Chondrocyte (in vitro differentiated cells): ENCODE measurements around the gene ANKRD36. TPM values are rescaled to one million over a fixed set of nuclear protein-coding genes. Genes with fewer than 3 reads are reported as not detected.
A peak's percentile ranks its signal among the peaks of the same experiment; 100 is the strongest.
"Not testable (repeated sequence)": the region's sequence is repeated elsewhere in the genome, so short reads cannot be mapped to it uniquely, and the experiment has no call there.

Experiments used
- DNase-seq: peaks from one replicate; pipeline ENCODE4 v3.0.0; 2021; ENCODE audit warnings: mixed read lengths, low spot score
- H3K27ac Mint-ChIP-seq: one replicate; pipeline ENCODE4 v1.8.0; 2021; ENCODE audit warnings: mild to moderate bottlenecking, moderate library complexity, mixed read lengths; ENCODE audit not compliant: unreplicated experiment
- H3K27me3 Mint-ChIP-seq: 2 replicates; pipeline ENCODE4 v1.8.0; 2021; ENCODE audit warnings: low read depth, mixed read lengths
- H3K36me3 Mint-ChIP-seq: 2 replicates; pipeline ENCODE4 v1.8.0; 2021; ENCODE audit warnings: low read depth, mixed read lengths
- H3K4me1 Mint-ChIP-seq: 2 replicates; pipeline ENCODE4 v1.8.0; 2021; ENCODE audit warnings: low read depth, mild to moderate bottlenecking, mixed read lengths
- H3K4me3 Mint-ChIP-seq: one replicate; pipeline ENCODE4 v1.8.0; 2021; ENCODE audit warnings: mild to moderate bottlenecking, moderate library complexity, mixed read lengths; ENCODE audit not compliant: unreplicated experiment
- H3K9me3 Mint-ChIP-seq: 2 replicates; pipeline ENCODE4 v1.8.0; 2021; ENCODE audit warnings: low read depth, mixed read lengths
- total RNA-seq: library from RNA; stranded (reverse); gene quantifications from 3 replicates; pipeline ENCODE4 v1.2.1, GENCODE V29; 2021
- TF ChIP-seq, protein P1 (sequence below): fragments of 200-600 bp; sonication (generic); IDR thresholded peaks from 2 replicates; pipeline ENCODE4 v1.5.0; 2021; ENCODE audit warnings: antibody characterized with exemption, mild to moderate bottlenecking, moderate library complexity

The ANKRD36 gene
- total RNA-seq, 1 donor from 2014 or later, result 20.6 TPM

DNA sequence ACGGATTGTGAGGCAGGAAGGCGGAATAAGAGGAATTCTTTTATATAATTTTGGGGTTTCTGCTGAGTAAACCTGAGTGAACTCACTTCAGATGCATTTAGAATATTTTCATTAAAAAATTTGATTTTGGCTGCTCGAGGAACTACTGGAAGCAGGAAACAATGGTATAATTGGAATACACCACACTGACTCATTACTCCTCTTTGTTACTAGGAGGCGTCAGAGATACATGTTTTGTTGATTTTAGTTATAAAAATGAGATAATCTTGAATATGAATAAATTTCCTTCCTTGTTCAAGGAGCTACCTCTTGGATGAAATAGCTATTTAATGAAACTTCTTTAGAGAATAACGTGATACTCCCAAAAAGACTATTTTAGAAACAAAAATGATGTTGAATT, 97.4 kb downstream of the ANKRD36 start:
- Mint-ChIP-seq H3K4me1 (peaks cover 3% of the 10 kb centered on the region), H3K4me3 (no peak overlapping the region), H3K9me3 (no peaks in the 10 kb centered on the region), H3K27ac (no peak overlapping the region), H3K36me3 (peaks cover 33% of the 10 kb centered on the region), H3K27me3 (no peaks in the 10 kb centered on the region)
- TF ChIP-seq, protein P1, sequence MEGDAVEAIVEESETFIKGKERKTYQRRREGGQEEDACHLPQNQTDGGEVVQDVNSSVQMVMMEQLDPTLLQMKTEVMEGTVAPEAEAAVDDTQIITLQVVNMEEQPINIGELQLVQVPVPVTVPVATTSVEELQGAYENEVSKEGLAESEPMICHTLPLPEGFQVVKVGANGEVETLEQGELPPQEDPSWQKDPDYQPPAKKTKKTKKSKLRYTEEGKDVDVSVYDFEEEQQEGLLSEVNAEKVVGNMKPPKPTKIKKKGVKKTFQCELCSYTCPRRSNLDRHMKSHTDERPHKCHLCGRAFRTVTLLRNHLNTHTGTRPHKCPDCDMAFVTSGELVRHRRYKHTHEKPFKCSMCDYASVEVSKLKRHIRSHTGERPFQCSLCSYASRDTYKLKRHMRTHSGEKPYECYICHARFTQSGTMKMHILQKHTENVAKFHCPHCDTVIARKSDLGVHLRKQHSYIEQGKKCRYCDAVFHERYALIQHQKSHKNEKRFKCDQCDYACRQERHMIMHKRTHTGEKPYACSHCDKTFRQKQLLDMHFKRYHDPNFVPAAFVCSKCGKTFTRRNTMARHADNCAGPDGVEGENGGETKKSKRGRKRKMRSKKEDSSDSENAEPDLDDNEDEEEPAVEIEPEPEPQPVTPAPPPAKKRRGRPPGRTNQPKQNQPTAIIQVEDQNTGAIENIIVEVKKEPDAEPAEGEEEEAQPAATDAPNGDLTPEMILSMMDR, result no peak
- no peak for DNase-seq

DNA sequence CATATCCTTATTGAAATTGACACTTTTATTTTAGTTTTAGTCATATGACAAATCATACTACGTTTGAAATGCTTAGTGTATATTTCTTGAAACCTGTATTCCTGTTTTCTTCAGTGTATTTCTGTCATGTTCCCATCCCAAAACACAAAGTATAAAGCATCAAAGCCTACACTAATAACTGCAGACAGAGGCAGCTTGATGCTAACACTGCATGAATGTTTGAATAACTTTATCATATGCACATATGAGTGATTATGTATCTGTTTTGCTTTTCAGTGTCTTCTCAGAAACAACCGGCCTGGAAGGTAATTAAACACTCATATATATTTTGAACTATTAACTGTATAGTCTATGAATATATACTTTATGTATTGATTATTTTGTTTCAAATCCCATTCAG, 102.1 kb downstream of the ANKRD36 start:
- not testable (repeated sequence) for H3K27me3 Mint-ChIP-seq, DNase-seq, H3K9me3 Mint-ChIP-seq, H3K4me1 Mint-ChIP-seq, H3K27ac Mint-ChIP-seq, H3K4me3 Mint-ChIP-seq
- H3K36me3 Mint-ChIP-seq, result peaks cover 16% of the 10 kb centered on the region

DNA sequence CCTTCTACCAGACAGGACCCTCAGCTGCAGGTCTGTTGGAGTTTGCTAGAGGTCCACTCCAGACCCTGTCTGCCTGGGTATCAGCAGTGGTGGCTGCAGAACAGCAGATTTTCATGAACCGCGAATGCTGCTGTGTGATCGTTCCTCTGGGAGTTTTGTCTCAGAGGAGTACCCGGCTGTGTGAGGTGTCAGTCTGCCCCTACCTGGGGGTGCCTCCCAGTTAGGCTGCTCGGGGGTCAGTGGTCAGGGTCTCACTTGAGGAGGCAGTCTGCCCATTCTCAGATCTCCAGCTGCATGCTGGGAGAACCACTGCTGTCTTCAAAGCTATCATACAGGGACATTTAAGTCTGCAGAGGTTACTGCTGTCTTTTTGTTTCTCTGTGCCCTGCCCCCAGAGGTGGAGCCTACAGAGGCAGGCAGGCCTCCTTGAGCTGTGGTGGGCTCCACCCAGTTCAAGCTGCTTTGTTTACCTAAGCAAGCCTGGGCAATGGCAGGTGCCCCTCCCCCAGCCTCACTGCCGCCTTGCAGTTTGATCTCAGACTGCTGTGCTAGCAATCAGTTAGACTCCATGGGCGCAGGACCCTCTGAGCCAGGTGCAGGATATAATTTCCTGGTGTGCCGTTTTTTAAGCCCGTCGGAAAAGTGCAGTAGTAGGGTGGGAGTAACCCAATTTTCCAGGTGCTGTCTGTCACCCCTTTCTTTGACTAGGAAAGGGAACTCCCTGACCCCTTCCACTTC, 118.1 kb downstream of the ANKRD36 start:
- not testable (repeated sequence) for H3K4me1 Mint-ChIP-seq, DNase-seq, H3K4me3 Mint-ChIP-seq, H3K27ac Mint-ChIP-seq, H3K27me3 Mint-ChIP-seq, H3K36me3 Mint-ChIP-seq, H3K9me3 Mint-ChIP-seq

DNA sequence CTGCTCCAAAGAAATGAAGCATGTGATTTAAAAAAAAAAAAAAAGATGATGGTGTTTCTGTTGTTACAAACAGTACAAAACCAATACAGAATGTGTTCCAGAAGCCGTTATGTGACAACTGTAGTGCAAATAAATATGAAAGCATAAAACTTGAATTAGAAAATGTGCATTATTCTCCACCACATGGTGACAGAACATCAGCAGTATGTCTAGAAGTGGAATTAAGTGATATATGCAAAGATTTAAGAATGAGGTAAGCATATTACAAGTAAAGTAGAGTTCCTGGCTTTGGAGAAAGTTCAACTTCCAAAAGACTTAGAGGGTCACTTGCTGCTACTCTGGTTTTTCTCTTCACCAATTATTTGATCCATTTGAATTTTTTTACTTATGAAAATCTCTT, 120.0 kb downstream of the ANKRD36 start:
- H3K27ac Mint-ChIP-seq, DNase-seq, H3K9me3 Mint-ChIP-seq, H3K36me3 Mint-ChIP-seq, H3K4me3 Mint-ChIP-seq, H3K4me1 Mint-ChIP-seq, H3K27me3 Mint-ChIP-seq: not testable (repeated sequence)

DNA sequence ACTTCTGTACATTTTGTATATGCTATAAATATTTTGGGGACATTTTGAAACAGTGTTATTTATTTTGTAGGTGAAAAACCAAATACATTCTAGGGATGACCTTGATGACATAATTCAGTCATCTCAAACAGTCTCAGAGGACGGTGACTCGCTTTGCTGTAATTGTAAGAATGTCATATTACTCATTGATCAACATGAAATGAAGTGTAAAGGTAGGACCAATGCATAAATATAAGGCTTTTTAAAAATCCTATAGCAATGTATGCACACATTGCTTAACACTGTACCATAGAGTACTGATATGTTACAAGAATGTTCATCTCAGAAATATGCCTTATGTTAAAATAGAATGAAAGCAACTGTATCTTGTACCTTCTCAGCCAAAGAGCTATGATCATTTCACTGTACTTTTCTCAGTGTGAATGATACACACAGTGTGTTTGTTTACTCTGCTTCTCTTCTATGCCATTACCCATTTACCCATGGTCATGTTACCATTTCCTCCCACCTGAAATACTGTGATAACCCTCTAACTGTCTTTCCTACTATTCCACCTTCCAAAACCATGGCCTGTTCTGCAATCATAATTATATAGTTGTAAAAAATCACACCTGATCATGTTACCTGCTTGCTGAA, 120.8 kb downstream of the ANKRD36 start:
- not testable (repeated sequence) for H3K27ac Mint-ChIP-seq, H3K4me1 Mint-ChIP-seq, H3K36me3 Mint-ChIP-seq, H3K4me3 Mint-ChIP-seq, DNase-seq, H3K9me3 Mint-ChIP-seq, H3K27me3 Mint-ChIP-seq

DNA sequence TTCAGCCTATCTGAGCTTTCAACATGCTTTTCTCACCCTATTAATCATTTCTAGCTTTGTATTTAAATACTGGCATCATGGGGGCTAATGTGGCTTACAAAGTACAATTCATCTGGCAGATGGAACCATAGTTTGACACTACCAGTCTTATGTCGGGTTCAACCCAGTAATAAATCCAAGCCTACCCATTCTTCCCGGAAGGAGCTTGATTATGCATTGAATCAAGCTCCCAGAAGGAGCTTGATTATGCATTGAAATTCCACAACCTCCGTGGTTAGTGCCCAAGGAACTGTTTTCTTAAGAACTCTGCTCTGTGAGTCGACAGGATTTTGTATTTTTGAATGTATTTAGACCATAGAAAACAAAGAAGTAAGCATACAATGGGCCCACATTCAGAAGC, 148.2 kb downstream of the ANKRD36 start:
- DNase-seq, result not testable (repeated sequence)

DNA sequence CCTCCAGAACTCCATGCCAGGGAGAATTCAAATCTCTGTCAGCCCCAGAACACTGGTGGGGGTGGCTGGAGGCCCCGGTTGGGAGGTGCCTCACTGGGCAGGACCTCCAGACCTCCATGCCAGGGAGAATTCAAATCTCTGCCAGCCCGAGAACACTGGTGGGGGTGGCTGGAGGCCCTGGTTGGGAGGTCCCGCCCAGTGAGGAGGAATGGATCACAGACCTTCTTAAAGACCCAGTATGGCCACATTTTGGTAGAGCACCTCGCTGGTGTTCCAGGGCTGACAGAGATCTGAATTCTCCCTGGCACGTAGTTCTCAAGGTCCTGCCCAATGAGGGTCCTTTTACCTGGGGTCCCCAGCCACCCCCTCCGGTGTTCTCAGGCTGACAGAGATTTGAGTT, 153.5 kb downstream of the ANKRD36 start:
- not testable (repeated sequence) for H3K4me3 Mint-ChIP-seq, H3K9me3 Mint-ChIP-seq, DNase-seq, H3K27ac Mint-ChIP-seq, H3K27me3 Mint-ChIP-seq, H3K4me1 Mint-ChIP-seq, H3K36me3 Mint-ChIP-seq

More for the DNA sequence above, 148.2 kb downstream of the ANKRD36 start:
- not testable (repeated sequence) for H3K4me3 Mint-ChIP-seq, H3K27ac Mint-ChIP-seq, H3K36me3 Mint-ChIP-seq, H3K4me1 Mint-ChIP-seq, H3K27me3 Mint-ChIP-seq, H3K9me3 Mint-ChIP-seq

DNA sequence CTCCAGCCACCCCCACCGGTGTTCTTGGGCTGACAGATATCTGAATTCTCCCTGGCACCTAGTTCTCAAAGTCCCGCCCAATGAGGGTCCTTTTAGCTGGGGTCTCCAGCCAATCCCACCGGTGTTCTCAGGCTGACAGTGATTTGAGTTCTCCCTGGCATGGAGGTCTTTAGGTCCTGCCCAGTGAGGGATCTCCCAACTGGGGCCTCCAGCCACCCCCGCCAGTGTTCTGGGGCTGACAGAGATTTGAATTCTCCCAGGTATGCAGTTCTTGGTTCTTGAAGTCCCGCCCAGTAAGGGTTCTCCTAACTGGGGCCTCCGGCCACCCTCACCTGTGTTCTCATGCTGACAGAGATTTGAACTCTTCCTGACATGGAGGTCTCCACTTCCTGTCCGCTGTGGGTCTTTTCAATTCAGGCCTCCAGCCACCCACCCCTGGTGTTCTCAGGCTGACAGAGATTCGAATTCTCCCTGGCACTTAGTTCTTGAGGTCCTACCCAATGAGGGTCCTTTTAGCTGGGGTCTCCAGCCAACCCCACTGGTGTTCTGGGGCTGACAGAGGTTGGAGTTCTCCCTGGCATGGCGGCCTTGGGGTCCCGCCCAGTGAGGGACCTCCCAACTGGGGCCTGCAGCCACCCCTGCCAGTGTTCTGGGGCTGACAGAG, 154.6 kb downstream of the ANKRD36 start:
- H3K9me3 Mint-ChIP-seq, result peaks cover 5% of the 10 kb centered on the region
- peak; percentile 87 for DNase-seq
- no peaks in the 10 kb centered on the region for H3K27me3 Mint-ChIP-seq
- TF ChIP-seq, protein P1, result no peak
- H3K36me3 Mint-ChIP-seq, result peaks cover 6% of the 10 kb centered on the region
- no peak overlapping the region for H3K27ac Mint-ChIP-seq
- H3K4me3 Mint-ChIP-seq, result no peak overlapping the region
- no peaks in the 10 kb centered on the region for H3K4me1 Mint-ChIP-seq

DNA sequence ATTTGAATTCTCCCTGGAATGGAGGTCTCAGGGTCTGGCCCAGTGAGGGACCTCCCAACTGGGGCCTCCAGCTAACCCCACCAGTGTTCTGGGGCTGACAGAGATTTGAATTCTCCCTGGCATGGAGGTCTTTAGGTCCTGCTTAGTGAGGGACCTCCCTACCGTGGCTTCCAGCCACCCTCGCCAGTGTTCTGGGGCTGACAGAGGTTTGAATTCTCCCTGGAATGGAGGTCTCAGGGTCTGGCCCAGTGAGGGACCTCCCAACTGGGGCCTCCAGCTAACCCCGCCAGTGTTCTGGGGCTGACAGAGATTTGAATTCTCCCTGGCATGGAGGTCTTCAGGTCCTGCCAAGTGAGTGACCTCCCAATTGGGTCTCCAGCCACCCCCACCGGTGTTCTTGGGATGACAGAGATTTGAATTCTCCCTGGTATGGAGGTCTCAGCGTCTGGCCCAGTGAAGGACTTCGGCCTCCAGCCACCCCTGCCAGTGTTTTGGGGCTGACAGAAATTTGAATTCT, 155.2 kb downstream of the ANKRD36 start:
- H3K27ac Mint-ChIP-seq, H3K4me3 Mint-ChIP-seq, H3K4me1 Mint-ChIP-seq, H3K27me3 Mint-ChIP-seq, H3K9me3 Mint-ChIP-seq, H3K36me3 Mint-ChIP-seq: not testable (repeated sequence)
- peak; percentile 68 for DNase-seq

DNA sequence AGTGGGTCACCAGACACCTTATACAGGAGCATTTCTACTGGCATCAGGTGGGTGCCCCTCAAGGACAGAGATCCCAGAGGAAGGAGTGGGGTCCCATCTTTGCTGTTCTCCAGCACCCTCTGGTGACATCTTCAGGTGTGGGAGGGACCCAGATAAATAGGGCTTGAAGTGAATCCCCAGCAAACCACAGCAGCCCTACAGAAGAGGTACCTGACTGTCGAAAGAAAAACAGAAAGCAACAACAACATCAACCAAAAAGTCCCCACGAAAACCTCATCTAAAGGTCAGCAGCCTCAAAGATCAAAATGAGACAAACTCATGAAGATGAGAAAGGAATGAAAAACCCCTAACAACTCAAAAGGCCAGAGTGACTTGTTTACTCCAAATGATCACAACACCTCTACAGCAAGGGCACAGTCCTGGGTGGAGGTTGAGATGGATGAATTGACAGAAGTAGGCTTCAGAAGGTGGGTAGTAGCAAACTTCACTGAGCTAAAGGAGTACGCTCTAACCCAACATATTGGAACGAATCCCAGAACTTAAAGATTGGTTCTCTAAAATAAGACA, 163.4 kb downstream of the ANKRD36 start:
- H3K9me3 Mint-ChIP-seq, H3K27ac Mint-ChIP-seq, DNase-seq, H3K4me3 Mint-ChIP-seq, H3K4me1 Mint-ChIP-seq, H3K27me3 Mint-ChIP-seq, H3K36me3 Mint-ChIP-seq: not testable (repeated sequence)
